GDM1 (cell line): Measurements from ENCODE around the gene MAPKAP1.
"Not testable (repeated sequence)": the region's sequence is repeated elsewhere in the genome, so short reads cannot be mapped to it uniquely, and the experiment has no call there.

ENCODE experiments used
- DNase-seq: peaks from one replicate; lab custom pipeline; 2025; lab: John Stamatoyannopoulos, UW

The MAPKAP1 gene

DNA sequence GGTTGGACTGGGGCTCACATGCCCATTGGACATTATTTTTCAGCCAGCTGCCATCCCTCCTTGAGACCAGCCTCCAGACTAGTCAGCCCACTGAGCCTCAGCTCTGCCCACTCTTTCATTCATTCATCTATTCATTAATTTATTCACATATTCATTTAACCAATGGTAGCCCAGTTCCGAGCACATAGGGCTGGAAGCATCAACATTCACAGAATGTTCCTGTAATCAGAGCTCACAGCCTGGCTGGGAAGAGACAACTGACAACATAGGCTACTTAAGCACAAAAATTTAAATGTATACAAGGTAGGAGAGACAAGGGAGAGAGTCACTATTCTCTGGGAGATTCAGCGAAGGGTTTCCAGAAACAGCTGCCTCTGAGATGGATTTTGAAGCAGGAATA lies 23.2 kb upstream of the MAPKAP1 start:
- DNase-seq = no peak

GRCh38 chr9:125726456-125727132 lies 19.6 kb upstream of the MAPKAP1 start:
- DNase-seq = no peak

- DNase-seq = no peak
Measured at GRCh38 chr9:125707472-125707804, 430 bp upstream of the MAPKAP1 start.

DNA sequence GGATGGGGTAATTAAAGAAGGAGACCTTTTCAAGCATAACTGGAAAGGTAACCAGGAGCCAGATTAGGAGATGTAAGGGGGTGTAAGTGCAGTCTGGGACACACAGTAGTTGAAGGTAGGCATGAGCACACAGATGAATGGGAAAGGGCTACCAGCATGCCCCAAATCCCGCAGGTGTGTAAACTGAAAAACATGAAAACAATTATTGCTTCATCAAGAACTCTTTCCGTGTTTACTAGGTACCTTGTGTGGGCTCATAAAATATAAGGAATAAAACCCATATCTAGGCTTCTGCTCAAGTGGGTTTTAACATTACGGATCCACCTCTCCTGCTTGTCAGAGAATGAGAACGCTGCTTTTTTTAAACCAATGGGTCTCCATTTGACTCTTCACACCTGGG lies 1.1 kb downstream of the MAPKAP1 start:
- DNase-seq = no peak

- no peak for DNase-seq
Measured at GRCh38 chr9:125703662-125704061, 3.3 kb downstream of the MAPKAP1 start.

DNA sequence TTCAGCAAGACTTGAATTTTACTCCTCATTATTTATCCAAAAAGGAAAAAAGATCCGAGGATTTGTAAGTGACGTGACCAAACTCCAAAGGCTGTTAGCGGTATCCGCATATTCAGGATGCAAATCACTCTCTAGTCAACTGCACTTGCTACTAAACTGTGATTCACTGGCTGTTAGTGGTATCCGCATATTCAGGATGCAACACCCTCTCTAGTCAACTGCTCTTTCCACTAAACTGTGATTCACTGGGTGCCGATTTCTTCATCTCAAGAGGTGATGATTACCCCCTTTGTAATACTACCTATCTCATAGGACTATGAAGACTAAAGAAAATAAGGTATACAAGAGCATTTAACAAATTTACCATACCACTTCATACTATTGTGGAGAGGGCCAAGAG lies 5.7 kb downstream of the MAPKAP1 start:
- DNase-seq = no peak

GRCh38 chr9:125700791-125701190 lies 6.2 kb downstream of the MAPKAP1 start:
- no peak for DNase-seq

DNA sequence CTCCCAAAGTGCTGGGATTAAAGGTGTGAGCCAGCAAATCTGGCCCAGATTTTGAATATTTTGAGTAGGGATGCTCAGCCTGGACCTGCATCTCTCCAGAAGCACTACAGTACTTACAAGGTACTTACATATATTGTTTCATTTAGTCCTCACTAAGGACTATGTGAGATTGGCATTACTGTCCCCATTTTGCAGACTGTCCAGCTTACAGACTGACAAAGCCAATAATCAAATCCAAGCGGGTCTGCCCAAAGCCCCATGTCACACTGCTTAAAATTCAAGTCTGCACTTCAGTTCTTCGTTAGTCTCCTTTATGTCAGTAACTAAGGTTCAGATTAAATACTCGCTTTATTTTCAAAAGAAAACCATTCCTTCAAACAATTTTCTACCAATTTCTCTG lies 7.1 kb downstream of the MAPKAP1 start:
- no peak for DNase-seq

- no peak for DNase-seq
Measured at GRCh38 chr9:125696106-125696647, 10.8 kb downstream of the MAPKAP1 start.

GRCh38 chr9:125695548-125695947 lies 11.5 kb downstream of the MAPKAP1 start:
- DNase-seq = not testable (repeated sequence)

DNA sequence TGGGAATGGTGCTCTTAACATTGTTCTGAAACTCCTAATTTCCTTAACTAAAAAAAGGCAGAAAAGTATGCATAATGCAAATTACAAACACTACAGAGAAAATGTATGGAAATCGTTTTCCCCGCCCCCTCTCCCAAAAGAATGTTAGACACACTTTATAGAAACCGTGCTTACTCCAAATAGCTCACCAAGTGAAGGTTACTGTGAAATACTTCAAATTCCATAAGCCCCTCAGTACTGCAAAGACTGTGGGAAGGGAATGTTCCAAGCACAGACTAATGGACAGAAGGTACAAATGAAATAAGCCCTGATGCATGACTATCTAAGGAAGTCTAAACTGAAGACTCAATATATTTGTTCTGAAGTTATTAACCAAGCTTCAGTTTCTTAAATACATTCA lies 12.5 kb downstream of the MAPKAP1 start:
- DNase-seq = no peak

- not testable (repeated sequence) for DNase-seq
Measured at GRCh38 chr9:125693492-125693891, 13.5 kb downstream of the MAPKAP1 start.

DNA sequence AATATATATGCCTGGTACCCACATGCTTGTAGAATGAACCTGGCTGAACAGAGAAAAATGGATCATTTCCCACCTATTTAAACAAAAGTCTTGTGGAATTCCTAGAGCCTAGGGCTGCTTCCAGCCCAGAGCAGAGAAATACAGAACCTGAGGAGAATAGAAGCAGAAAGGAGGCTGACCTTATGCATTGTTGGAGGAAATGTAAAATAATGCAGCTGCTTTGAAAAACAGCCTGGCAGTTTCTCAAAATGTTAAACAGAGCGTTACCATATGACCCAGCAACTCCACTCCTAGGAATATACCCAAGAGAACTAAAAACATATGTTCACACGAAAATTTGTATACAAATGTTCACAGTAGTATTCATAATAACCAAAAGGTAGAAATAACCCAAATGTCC lies 15.1 kb downstream of the MAPKAP1 start:
- no peak for DNase-seq

- DNase-seq = no peak
Measured at GRCh38 chr9:125690679-125691078, 16.3 kb downstream of the MAPKAP1 start.

GRCh38 chr9:125687163-125687863 lies 19.7 kb downstream of the MAPKAP1 start:
- DNase-seq = no peak

GRCh38 chr9:125685167-125685566 lies 21.8 kb downstream of the MAPKAP1 start:
- DNase-seq = no peak

DNA sequence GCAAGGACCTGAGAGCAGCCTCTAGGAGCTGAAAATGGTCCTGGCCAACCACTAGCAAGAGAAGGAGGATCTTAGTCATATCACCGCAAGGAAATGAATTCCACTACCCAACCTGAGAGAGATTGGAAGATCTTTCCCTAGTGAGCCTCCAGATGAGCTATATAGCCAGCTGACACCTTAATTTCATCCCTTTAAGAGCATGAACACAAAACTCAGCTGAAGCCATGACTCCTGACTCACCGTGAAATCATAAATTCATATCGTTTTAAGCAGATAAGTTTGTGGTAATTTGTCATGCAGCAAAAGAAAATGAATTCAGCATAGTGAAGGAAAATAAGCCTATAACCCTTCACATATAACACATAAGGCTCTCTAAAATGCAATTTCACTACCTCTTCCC lies 23.5 kb downstream of the MAPKAP1 start:
- no peak for DNase-seq

- no peak for DNase-seq
Measured at GRCh38 chr9:125682340-125682739, 24.7 kb downstream of the MAPKAP1 start.

DNA sequence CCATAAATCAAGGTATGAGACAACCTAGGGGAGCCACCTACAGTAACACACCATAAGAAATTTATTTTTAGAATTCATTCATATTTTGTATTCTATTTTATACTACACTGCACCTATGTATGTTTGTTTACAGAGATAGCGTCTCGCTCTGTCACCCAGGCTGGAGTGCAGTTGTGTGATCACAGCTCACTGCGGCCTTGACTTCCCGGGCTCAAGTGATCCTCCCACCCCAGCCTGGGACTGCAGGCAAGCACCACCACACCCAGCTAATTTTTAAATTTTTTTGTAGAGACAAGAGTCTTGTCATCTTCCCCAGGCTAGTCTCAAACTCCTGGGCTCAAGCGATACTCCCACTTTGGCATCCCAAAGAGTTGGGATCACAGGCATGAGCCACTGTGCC lies 25.4 kb downstream of the MAPKAP1 start:
- no peak for DNase-seq

DNA sequence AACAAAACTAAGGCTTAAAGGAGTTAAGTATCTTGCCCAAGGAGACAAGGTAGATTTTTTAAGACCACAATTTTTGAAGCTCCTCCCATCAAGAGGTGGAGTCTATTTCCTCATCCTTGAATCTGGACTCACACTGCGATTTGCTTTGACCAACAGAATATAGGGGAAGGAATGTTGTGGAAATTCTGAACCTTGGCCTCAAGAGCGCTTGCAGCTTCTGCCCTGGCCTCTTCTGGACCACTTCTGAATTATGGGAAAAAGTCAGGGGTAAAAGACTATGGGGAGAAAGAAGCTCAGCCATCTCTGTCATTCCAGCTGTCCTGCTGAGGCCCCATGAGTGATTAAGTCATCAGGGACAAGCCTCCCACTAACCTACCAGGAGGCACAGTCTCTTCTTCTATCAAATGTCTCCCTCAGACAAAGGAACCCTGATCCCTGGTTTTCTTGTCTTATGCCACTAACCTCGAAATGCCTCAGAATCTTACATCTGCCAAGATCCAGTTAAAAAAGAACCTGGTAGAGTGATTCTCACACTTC lies 25.9 kb downstream of the MAPKAP1 start:
- DNase-seq = no peak

DNA sequence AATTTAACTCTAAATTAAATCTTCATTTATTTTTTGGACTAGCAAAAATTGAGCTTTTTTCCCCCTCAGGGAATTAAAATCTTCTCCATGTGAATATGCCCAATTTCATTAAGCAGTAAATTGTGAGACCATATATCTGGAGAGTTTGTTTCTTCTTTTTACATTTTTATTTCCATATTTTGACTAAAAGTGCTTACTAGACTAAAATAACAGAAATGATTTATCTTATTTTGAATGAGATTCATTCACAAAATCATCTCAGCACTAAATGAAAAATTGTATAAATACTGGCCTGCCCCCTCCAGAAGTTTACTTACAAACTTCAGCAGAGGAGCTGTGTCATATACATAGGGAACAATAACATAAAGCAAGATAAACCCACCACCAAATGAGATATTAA lies 26.6 kb downstream of the MAPKAP1 start:
- no peak for DNase-seq

DNA sequence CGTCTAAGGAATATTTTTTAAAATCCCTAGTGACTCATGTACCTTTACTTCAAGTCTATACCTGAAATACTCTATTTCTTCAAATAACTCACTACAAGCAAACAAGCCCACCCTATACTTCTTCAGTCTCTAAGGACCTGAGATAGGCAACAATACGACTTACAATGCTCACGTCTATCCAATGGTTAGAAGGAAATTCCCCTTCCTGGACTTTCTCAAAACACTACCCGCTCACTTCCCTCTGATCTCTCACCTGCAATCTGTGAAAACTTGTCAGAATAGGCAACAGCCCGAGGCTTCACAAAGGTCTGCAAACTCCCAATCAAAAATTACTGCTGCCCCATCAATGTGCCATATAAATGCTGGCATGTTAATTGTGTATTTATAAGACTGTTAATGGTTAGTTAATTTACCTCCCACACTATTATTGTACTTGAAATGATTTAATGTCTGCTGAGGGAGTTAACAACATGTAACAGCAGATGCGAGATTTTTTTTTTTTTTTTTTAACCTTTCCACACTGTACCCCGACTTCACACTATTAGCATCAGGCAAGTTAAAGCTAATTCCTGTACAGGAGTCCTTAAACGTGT lies 27.3 kb downstream of the MAPKAP1 start:
- no peak for DNase-seq
